ENCODE measurements around the gene LLCFC1.
"Not testable (repeated sequence)": the region's sequence is repeated elsewhere in the genome, so short reads cannot be mapped to it uniquely, and the experiment has no call there.

The LLCFC1 gene

GRCh38 chr7:142943706-142944268 lies 4.5 kb downstream of the LLCFC1 start:
- DNase-seq (ENCODE audit: low read depth): no peak

GRCh38 chr7:142945001-142945400 lies 5.7 kb downstream of the LLCFC1 start:
- no peak for DNase-seq (ENCODE audit: low read depth)

- DNase-seq (ENCODE audit: low read depth): no peak
These were observed 9.3 kb downstream of the LLCFC1 start for GRCh38 chr7:142948603-142949002.

- no peak for DNase-seq (ENCODE audit: low read depth)
These were observed 11.0 kb downstream of the LLCFC1 start for GRCh38 chr7:142950235-142950634.

- DNase-seq (ENCODE audit: low read depth): no peak
These were observed 15.5 kb downstream of the LLCFC1 start for GRCh38 chr7:142954680-142955268.

- DNase-seq (ENCODE audit: low read depth): no peak
These were observed 17.8 kb downstream of the LLCFC1 start for GRCh38 chr7:142956951-142957623.

- DNase-seq (ENCODE audit: low read depth): no peak
These were observed 18.4 kb downstream of the LLCFC1 start for GRCh38 chr7:142957723-142958122.

- DNase-seq (ENCODE audit: low read depth): no peak
These were observed 19.9 kb downstream of the LLCFC1 start for GRCh38 chr7:142959202-142959601.

- DNase-seq (ENCODE audit: low read depth): no peak
These were observed 21.8 kb downstream of the LLCFC1 start for GRCh38 chr7:142960955-142961512.

- DNase-seq (ENCODE audit: low read depth): no peak
These were observed 22.3 kb downstream of the LLCFC1 start for GRCh38 chr7:142961595-142961972.

- no peak for DNase-seq (ENCODE audit: low read depth)
These were observed 23.0 kb downstream of the LLCFC1 start, which contains the start of gene KEL for GRCh38 chr7:142961973-142962926. KEL (minus strand) TSS chr7:142962363; CDS start chr7:142962206, 157 bp downstream.

GRCh38 chr7:142962991-142963390 lies 23.7 kb downstream of the LLCFC1 start:
- no peak for DNase-seq (ENCODE audit: low read depth)

GRCh38 chr7:142963993-142964392 lies 24.7 kb downstream of the LLCFC1 start:
- DNase-seq (ENCODE audit: low read depth): no peak

GRCh38 chr7:142964502-142965246 lies 25.4 kb downstream of the LLCFC1 start:
- no peak for DNase-seq (ENCODE audit: low read depth)

GRCh38 chr7:142968229-142968628 lies 28.9 kb downstream of the LLCFC1 start:
- no peak for DNase-seq (ENCODE audit: low read depth)

- DNase-seq (ENCODE audit: low read depth): no peak
These were observed 29.9 kb downstream of the LLCFC1 start for GRCh38 chr7:142969183-142969582.

- no peak for DNase-seq (ENCODE audit: low read depth)
These were observed 35.3 kb downstream of the LLCFC1 start for GRCh38 chr7:142974626-142975025.

- DNase-seq (ENCODE audit: low read depth): not testable (repeated sequence)
These were observed 39.1 kb downstream of the LLCFC1 start for GRCh38 chr7:142978402-142978801.

- DNase-seq (ENCODE audit: low read depth): no peak
These were observed 44.5 kb downstream of the LLCFC1 start for GRCh38 chr7:142983825-142984224.

GRCh38 chr7:142984297-142984696 lies 45.0 kb downstream of the LLCFC1 start:
- no peak for DNase-seq (ENCODE audit: low read depth)
